Posterior cingulate gyrus (tissue), 11 donors: ENCODE measurements around the gene RNF213.
"Not testable (repeated sequence)": the region's sequence is repeated elsewhere in the genome, so short reads cannot be mapped to it uniquely, and the experiment has no call there.

Source experiments
- DNase-seq, 10 donors: peaks; one replicate each; pipeline versions ENCODE4 v3.0.0 to v3.0.0-alpha.2; 2020 to 2021; ENCODE audit warnings: mixed read lengths in 3 of 10
- intact Hi-C: fragments of 100-400 bp; cut with DNase I; formaldehyde crosslinking; loops from one replicate; pipeline ENCODE4 v1.15.1; 2023

Gene RNF213

DNA sequence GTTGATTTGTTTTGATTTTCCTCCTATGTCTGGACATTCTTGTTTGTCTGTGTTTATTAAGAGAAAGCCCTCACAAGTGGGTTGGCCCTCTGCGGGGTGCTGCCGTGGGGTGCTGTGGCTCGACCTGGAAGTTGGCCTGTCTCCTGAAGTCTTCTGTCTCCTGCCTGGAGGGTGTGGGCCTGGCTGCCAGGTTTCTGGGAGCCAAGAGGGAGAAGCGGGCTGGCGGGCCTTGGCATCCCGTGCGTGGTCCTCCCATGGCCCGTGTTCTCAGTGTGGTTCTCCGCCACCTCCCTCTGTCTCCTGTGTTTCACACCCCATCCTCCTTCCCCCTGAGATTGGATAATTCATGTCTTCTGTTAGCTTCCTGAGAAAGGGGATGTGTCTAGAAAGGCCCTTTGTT lies 69.6 kb downstream of the RNF213 start:
- intact Hi-C loops: no loop called here
- DNase-seq: peak in 1 of 10 donors; percentile 64

DNA sequence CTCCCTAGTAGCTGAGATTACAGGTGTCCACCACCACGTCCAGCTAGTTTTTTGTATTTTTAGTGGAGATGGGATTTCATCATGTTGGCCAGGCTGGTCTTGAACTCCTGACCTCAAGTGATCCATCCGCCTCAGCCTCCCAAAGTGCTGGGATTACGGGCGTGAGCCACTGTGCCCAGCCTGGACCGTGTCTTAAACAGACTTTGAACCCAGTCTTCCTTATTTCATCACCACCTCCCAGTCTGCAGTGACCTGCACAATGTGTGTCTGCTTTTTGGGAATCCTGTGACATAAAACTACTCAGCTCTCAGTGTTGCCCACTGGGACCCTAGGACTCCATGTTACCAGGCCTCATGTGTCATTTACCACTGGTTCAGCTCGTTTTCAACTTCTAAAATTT lies 70.3 kb downstream of the RNF213 start:
- DNase-seq: peak in 1 of 10 donors; percentile 1
- intact Hi-C loops: not testable (repeated sequence)

DNA sequence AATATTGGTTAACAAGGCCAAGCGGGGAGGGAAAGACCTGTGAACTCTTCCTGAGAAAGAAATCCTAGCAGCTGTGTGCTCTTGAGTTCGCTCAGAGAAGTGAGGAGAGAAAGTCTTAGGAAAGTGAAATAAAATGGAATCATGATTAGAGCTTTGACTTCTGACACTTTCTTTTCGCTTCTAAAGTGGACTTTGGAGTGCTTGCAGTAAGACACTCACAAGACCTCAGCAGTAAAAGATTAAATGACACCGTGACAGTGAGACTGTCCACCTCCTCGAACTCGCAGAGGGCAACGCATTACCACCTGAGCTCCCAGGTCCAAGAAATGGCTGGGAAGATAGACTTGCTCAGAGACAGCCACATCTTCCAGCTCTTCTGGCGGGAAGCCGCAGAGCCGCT lies 71.2 kb downstream of the RNF213 start:
- peak in 1 of 10 donors; percentile 22 for DNase-seq
- intact Hi-C loops: no loop called here

DNA sequence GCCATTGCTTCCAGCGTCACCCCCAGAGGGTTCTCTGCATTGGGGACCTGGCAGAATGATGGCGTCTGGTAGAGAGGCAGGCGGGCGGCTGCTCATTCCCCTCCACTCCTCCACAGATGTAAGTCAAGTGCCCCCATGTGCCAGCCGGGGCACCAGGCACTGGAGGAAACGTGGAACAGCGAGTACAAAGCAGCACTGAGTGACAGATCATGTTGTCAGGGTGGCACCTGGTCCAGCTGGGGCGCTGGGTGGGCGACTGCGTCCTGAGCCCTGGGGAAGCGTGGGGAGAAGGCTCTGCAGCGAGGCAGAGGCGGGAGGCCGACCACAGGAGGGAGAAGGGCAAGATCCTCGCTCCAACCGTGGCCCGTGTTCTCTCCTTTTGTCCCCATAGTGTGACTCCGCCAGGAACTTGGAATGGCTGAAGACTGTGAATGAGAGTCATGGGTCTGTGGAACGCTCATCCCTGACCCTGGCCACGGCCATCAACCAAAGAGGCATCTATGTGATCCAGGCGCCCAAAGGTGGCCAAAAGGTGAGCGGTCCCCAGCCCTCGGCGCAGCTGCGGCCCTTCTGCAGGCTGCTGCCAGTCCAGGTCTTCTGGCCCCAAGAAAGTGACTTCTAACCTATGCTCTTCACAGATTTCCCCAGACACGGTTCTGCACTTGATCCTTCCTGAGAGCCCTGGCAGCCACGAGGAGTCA lies 76.7 kb downstream of the RNF213 start:
- intact Hi-C loops: no loop called here
- peak in 2 of 10 donors; percentile 55 to 69 for DNase-seq

DNA sequence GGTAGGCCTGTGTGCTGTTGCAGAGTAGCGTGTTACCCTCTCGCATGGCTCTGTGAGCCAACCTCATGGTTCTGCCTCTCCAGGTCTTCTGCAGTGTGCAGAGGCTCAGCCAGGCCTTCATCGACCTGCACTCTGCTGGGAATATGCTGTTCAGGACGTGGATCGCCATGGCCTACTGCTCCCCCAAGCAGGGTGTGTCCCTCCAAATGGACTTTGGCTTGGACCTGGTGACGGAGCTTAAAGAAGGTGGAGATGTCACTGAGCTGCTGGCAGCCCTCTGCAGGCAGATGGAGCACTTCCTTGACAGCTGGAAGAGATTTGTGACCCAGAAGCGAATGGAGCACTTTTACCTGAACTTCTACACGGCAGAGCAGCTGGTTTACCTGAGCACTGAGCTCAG lies 78.5 kb downstream of the RNF213 start:
- intact Hi-C loops: no loop called here
- DNase-seq: peak in 2 of 10 donors; percentile 24 to 32

DNA sequence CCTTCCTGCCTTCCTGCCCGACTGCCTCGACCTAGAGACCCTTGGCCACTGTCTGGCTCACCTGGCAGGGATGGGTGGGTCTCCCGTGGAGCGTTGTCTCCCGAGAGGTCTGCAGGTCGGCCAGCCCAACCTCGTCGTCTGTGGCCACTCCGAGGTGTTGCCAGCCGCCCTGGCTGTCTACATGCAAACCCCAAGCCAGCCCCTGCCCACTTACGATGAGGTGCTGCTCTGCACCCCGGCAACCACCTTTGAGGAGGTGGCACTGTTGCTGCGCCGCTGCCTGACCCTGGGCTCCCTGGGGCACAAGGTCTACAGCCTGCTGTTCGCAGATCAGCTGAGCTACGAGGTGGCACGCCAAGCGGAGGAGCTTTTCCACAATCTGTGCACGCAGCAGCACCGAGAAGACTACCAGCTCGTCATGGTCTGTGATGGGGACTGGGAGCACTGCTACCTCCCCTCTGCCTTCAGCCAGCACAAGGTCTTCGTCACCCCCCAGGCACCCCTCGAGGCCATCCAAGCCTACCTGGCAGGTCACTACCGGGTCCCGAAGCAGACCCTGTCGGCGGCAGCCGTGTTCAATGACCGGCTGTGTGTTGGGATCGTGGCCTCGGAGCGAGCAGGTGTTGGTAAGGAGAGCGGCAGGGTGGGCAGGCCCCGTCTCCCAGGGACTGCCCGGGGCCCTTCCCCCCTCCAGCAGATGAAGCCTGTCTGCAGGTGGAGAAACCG lies 79.2 kb downstream of the RNF213 start:
- DNase-seq: peak in 3 of 10 donors; percentile 70 to 81 (median 72)
- intact Hi-C loops: no loop called here

DNA sequence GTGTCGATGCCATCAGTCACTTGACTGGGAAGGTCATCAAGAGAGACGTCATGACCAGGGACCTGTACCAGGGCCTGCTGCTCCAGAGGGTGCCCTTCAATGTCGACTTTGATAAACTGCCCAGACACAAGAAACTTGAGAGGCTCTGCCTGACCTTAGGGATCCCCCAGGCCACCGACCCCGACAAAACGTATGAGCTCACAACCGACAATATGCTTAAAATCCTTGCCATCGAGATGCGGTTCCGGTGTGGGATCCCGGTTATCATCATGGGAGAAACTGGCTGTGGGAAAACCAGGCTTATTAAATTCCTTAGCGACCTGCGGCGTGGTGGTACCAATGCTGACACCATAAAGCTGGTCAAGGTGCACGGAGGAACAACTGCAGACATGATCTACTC lies 84.7 kb downstream of the RNF213 start:
- intact Hi-C loops: no loop called here

DNA sequence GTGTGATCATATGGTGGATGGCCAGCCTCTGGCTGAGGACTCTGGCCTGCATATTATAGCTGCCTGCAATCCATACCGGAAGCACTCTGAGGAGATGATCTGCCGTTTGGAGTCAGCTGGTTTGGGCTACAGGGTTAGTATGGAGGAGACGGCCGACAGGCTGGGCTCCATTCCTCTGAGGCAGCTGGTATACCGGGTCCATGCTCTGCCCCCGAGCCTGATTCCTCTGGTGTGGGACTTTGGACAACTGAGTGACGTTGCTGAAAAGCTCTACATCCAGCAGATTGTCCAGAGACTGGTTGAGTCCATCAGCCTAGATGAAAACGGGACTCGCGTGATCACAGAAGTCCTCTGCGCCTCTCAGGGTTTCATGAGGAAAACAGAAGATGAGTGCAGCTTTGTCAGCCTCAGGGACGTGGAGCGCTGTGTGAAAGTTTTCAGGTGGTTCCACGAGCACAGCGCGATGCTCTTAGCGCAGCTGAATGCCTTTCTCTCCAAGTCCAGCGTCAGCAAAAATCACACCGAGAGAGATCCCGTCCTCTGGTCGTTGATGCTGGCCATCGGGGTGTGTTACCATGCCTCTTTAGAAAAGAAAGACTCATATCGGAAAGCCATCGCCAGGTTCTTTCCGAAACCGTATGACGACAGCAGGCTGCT lies 85.3 kb downstream of the RNF213 start:
- intact Hi-C loops: no loop called here
- DNase-seq: peak in 2 of 10 donors; percentile 25 to 30

More for the DNA sequence above, 84.7 kb downstream of the RNF213 start:
- DNase-seq: peak in 2 of 10 donors; percentile 14 to 27

DNA sequence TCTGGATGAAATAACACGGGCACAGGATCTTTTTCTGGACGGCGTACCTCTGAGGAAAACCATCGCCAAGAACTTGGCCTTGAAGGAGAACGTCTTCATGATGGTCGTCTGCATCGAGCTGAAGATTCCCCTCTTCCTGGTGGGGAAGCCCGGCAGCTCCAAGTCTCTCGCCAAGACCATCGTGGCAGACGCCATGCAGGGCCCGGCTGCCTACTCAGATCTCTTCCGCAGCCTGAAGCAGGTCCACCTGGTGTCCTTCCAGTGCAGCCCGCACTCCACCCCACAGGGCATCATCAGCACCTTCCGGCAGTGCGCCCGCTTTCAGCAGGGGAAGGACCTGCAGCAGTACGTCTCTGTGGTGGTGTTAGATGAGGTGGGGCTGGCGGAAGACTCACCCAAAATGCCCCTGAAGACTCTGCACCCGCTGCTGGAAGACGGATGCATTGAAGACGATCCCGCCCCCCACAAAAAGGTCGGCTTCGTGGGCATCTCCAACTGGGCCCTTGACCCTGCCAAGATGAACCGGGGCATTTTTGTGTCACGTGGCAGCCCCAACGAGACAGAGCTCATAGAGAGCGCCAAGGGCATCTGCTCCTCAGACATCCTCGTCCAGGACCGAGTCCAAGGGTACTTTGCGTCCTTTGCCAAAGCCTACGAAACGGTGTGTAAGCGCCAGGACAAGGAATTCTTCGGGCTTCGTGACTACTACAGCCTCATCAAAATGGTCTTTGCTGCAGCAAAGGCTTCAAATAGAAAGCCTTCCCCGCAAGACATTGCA lies 86.0 kb downstream of the RNF213 start:
- peak in 3 of 10 donors; percentile 22 to 67 (median 48) for DNase-seq
- intact Hi-C loops: no loop called here

DNA sequence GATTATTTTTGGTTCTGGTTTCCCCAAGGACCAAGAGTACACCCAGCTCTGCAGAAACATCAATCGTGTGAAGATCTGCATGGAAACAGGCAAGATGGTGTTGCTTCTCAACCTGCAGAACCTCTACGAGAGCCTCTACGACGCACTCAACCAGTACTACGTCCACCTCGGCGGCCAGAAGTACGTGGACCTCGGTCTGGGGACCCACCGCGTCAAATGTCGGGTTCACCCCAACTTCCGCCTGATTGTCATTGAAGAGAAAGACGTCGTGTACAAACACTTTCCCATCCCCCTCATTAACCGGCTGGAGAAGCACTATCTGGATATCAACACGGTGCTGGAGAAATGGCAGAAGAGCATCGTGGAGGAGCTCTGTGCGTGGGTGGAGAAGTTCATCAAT lies 86.9 kb downstream of the RNF213 start:
- intact Hi-C loops: no loop called here
- DNase-seq: no peak

DNA sequence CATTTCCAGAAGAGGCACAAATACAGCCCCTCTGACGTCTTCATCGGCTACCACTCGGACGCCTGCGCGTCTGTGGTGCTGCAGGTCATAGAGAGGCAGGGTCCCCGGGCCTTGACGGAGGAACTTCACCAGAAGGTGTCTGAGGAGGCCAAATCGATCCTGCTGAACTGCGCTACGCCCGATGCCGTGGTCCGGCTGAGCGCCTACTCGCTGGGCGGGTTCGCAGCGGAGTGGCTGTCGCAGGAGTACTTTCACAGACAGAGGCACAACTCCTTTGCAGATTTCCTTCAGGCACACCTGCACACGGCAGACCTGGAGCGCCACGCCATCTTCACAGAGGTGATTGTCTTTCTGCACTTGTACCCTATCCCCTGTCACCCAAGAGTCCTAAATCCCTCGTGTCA lies 87.3 kb downstream of the RNF213 start:
- DNase-seq: peak in 1 of 10 donors; percentile 37

DNA sequence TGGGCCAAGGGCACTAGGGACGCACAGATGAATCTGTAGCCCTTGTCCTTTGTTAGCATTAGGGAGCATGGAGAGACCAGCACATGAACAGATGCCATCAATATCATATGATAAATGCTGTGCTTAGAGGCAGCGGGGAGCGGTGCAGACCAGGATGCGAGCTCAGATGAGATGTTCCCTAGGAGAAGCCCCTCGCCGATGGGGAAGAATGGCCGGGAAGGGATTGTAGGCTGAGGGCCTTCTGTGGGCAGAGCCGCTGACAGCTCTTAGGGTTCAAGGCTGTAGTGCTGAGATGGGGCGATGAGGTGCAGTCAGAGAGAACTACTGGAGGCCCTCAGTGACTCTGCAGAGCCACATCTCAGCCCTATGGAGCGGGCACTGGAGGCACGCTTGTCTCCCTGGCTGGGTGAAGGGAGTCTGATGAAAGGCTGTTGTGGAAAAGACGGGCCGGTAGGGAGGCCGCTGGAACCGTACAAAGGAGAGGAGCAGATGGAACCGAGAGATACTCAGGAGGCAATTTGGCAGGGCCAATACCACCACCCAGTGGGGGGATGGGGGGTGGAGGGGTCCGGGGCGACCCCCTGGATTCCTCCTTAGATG lies 88.0 kb downstream of the RNF213 start:
- DNase-seq: peak in 3 of 10 donors; percentile 20 to 70 (median 50)
- intact Hi-C loops: no loop called here

More for the DNA sequence above, 87.3 kb downstream of the RNF213 start:
- intact Hi-C loops: no loop called here

DNA sequence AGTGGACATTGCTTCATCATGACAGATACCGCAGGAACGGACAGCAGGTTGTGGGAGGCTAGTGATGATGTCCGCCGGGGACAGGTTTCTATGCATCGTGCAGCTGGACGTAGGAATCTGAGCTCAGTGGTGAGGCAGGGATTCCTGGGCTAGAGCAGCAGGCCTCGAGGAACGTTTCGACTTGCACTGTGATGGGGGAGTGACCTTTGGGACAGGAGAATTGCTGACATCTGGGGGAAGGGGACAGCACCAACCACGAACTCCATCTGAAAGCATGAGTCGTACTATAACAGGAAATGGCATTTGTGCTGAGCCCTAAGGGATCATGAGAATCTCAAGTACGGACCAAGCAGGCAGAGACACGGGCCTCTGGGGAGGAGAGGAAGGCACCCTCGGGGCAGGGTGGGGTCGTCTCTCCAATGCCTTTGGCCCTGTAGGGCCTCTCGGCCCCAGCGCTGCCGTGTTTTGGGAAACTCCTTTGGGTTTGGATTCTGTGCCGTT lies 88.5 kb downstream of the RNF213 start:
- DNase-seq: peak in 3 of 10 donors; percentile 52 to 69 (median 67)
- intact Hi-C loops: no loop called here

DNA sequence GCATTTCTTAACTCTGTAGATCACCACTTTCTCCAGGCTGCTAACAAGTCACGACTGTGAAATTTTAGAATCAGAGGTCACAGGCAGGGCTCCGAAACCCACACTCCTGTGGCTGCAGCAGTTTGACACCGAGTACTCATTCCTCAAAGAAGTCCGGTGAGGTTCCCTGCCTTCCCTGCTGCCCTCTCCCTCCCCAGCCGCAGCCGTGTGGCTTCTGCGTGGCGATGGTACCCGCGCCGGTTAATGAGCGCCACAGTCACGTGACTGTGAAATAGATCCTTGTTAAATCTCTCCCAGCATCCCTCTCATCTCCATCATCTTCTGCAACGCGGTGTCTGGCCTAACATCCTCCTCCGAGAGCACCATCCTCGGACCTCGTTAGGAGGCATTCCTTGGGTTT lies 89.1 kb downstream of the RNF213 start:
- intact Hi-C loops: no loop called here

DNA sequence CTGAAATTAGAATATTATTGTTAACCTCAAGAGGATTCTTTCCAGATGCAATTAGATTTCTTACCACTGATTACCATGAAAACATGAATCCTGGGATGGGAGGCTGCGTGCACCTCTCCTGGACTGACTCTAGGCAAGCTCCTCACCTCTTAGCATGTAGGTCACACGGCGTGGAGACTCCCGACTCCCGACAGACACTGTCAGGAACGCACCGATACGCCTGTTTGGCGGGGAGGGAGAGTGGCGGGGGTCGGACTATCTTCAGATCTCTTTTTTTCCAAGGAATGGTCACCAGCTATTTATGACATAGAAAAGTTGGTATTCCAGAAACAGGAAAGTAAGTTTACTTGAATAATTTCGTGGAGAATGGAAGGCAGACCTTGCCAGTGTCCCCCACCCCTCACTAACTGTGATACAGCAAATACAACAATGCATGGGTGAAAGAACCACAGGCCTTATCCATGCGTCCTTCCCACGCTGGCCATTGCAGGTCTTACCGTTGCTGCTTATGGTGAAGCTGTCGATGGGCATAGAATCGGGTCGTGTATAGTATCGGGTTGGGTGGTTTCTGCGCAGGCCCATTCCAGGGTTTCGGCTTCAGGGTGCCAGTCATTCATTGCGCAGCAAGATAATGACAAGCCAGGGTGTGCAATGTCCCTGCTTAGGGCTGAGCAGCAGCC lies 91.7 kb downstream of the RNF213 start:
- intact Hi-C loops: no loop called here
- DNase-seq: peak in 3 of 10 donors; percentile 44 to 55 (median 51)

More for the DNA sequence above, 89.1 kb downstream of the RNF213 start:
- peak in 3 of 10 donors; percentile 32 to 39 (median 37) for DNase-seq

DNA sequence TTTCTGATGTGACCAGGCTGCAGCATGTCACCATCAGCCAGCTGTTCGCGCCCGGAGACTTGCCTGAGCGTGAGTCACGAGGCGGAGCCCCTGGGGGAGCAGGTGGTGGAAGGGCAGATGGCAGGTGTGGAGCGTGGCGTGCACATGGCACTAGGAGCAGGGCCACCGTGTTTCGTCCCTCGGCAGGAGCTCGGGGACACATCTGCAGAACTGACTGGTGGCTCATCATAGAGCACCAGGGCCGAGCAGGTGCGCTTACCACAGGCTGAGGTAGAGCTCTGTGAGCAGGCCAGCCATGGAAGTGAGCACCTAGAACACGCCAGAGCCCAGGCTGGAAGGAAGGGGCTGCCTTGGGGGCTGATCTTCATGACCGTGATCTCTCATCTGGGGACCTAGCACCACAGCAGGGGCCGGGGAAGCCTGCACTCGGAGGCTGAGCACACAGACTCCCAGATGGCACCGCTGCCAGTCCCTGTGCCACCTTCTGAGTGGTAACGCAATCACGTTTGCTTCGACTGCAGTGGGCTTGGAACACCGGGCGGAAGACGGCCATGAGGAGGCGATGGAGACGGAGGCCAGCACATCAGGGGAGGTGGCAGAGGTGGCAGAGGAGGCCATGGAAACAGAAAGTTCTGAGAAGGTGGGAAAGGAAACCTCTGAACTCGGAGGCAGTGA lies 92.5 kb downstream of the RNF213 start:
- intact Hi-C loops: no loop called here
- DNase-seq: peak in 3 of 10 donors; percentile 13 to 81 (median 59)

DNA sequence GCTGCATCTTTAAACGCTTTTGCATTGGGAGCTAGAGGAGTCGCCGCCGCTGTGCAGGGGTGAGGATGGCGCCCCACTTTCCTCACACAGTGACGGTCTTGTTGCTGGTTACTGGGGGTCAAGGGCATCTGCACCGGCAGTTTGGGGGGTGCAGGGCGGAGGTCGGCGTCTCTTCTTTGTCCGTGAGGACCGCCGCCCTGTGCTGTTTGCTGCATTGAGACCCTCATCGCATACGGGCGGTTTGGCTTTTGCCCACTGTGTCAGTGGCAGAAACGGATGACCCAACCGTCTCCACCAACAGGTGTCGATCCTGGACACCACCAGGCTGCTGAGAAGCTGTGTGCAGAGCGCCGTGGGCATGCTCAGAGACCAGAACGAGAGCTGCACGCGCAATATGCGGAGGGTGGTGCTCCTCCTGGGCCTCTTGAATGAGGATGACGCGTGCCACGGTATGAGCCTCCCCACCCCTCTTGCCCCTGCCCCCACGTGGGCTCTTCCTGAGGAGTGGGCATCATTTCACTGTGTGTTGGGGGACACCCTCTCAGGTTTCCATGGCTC lies 93.1 kb downstream of the RNF213 start:
- intact Hi-C loops: no loop called here
- peak in 3 of 10 donors; percentile 45 to 54 (median 45) for DNase-seq

DNA sequence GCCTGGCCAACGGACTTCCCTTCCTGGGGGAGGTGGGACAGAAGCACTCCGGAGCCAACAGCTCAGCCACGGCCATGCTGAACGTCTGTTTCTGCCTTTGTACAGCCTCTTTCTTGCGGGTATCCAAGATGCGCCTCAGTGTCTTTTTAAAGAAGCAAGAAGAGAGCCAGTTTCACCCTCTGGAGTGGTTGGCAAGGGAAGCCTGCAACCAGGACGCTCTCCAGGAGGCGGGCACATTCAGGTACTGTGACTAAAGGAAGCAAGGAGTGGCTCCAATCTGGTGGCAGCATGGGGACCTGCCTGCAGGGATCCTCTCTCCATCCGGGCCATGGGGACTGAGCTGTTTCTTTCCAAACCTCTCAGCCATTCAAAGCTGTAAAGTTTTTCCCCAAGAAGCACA lies 93.7 kb downstream of the RNF213 start:
- intact Hi-C loops: no loop called here
- DNase-seq: peak in 4 of 10 donors; percentile 34 to 89 (median 69)
